GM12878 (cell line): ENCODE data around the gene AMTN. TPM values are rescaled to one million over a fixed set of nuclear protein-coding genes. Genes with fewer than 3 reads are reported as not detected.

Experiments used
- ATAC-seq: fragments of 200-7000 bp; cut with Tn5 transposase; 3 replicates; pipeline ENCODE4 v1.9.1; 2020; ENCODE audit warnings: mild to moderate bottlenecking, moderate library complexity
- BruUV-seq: library from RNA; stranded (reverse); fragments of 400-500 nt; replicated peaks from 2 replicates; lab custom pipeline; 2021; lab: Mats Ljungman, UMichigan
- CTCF ChIA-PET: fragments of 300-600 bp; sonication (Branson Sonifier 250); formaldehyde crosslinking; extraction: SDS; loops from one replicate; lab custom pipeline; 2021; ENCODE audit warnings: inconsistent platforms; lab: Yijun Ruan, JAX
- POLR2A ChIA-PET: fragments of 350-600 bp; formaldehyde crosslinking; extraction: SDS; loops from one replicate; lab custom pipeline; 2021; ENCODE audit warnings: inconsistent platforms; lab: Charles Lee
- RAD21 ChIA-PET: fragments of 300-600 bp; sonication (Branson Sonifier 250); formaldehyde crosslinking; loops from one replicate; lab custom pipeline; 2023; ENCODE audit warnings: antibody characterized with exemption; ENCODE audit not compliant: unreplicated experiment; lab: Charles Lee
- SMC1A ChIA-PET: fragments of 300-600 bp; sonication (Branson Sonifier 250); formaldehyde crosslinking; loops from one replicate; lab custom pipeline; 2023; ENCODE audit not compliant: unreplicated experiment, uncharacterized antibody; lab: Charles Lee
- DNase-seq: peaks from one replicate; pipeline ENCODE4 v3.0.0-alpha.2; 2011; ENCODE audit warnings: low read depth, low spot score
- FAIRE-seq: peaks from 3 replicates; lab custom pipeline; 2011; peaks lifted over from hg19 to GRCh38; lab: Jason Lieb, UNC
- H2AFZ ChIP-seq: 2 replicates; pipeline ENCODE4 v1.6.0; 2011; ENCODE audit warnings: low read depth, low read length, control low read depth; ENCODE audit not compliant: control insufficient read depth
- H3K27ac ChIP-seq: 2 replicates; pipeline ENCODE4 v1.5.1; 2011; ENCODE audit warnings: control low read depth; ENCODE audit not compliant: control insufficient read depth, insufficient read depth
- H3K27me3 ChIP-seq, 2 experiments: replicated peaks in 1 of 2; 2 replicates each; pipeline versions ENCODE4 v1.6.0 to v1.6.1; 2011; ENCODE audit warnings: low read length in 1 of 2; ENCODE audit not compliant: control insufficient read depth in 2 of 2, insufficient read depth in 2 of 2
- H3K36me3 ChIP-seq, 2 experiments: 2 replicates each; pipeline ENCODE4 v1.5.1; 2011; ENCODE audit warnings: low read length in 1 of 2; ENCODE audit not compliant: control insufficient read depth in 2 of 2, insufficient read depth in 2 of 2
- H3K4me1 ChIP-seq: 2 replicates; pipeline ENCODE4 v1.6.1; 2011; ENCODE audit warnings: mild to moderate bottlenecking, low read length, moderate library complexity, mixed read lengths; ENCODE audit not compliant: control insufficient read depth, insufficient read depth
- H3K4me2 ChIP-seq: 2 replicates; pipeline ENCODE4 v1.6.0; 2011; ENCODE audit warnings: control low read depth; ENCODE audit not compliant: control insufficient read depth, insufficient read depth
- H3K4me3 ChIP-seq: fragments of 200-600 bp; sonication (generic); 2 replicates; pipeline ENCODE4 v1.5.1; 2016
- H3K79me2 ChIP-seq: 2 replicates; pipeline ENCODE4 v1.6.0; 2011; ENCODE audit warnings: low read length; ENCODE audit not compliant: control insufficient read depth, insufficient read depth
- H3K9ac ChIP-seq: 2 replicates; pipeline ENCODE4 v1.8.0; 2011; ENCODE audit warnings: low read length, control low read depth, mixed read lengths; ENCODE audit not compliant: control insufficient read depth, insufficient read depth
- H3K9me3 ChIP-seq: replicated peaks from 3 replicates; pipeline ENCODE4 v1.5.1; 2011; ENCODE audit warnings: mild to moderate bottlenecking, low read length; ENCODE audit not compliant: control insufficient read depth, insufficient read depth
- H4K20me1 ChIP-seq: 2 replicates; pipeline ENCODE4 v1.6.0; 2011; ENCODE audit not compliant: control insufficient read depth, insufficient read depth
- BCL11A ChIP-seq: IDR thresholded peaks from 2 replicates; pipeline ENCODE4 v1.6.1; 2011; ENCODE audit warnings: low read depth, low read length
- BRCA1 ChIP-seq: IDR thresholded peaks from 2 replicates; pipeline ENCODE4 v1.6.1; 2011; ENCODE audit warnings: low read depth, low read length, improper control_type of control experiment
- CEBPZ ChIP-seq: fragments of 150-350 bp; IDR thresholded peaks from 2 replicates; pipeline ENCODE4 v1.6.1; 2016; ENCODE audit warnings: low read depth, low read length
- FOS ChIP-seq: IDR thresholded peaks from 3 replicates; pipeline ENCODE4 v1.6.1; 2011; ENCODE audit warnings: borderline replicate concordance; ENCODE audit not compliant: insufficient read length; ENCODE audit errors: extremely low read depth
- FOXM1 ChIP-seq: IDR thresholded peaks from 2 replicates; pipeline ENCODE4 v1.6.1; 2012; ENCODE audit warnings: low read depth, mild to moderate bottlenecking, inconsistent platforms, low read length, moderate library complexity
- LARP7 ChIP-seq: fragments of 450-650 bp; IDR thresholded peaks from 2 replicates; pipeline ENCODE4 v1.6.1; 2017; ENCODE audit warnings: mild to moderate bottlenecking
- MAX ChIP-seq: IDR thresholded peaks from 2 replicates; pipeline ENCODE4 v1.6.1; 2012; ENCODE audit warnings: low read depth, low read length, improper control_type of control experiment
- PML ChIP-seq: IDR thresholded peaks from 2 replicates; pipeline ENCODE4 v1.6.1; 2012; ENCODE audit warnings: low read length, inconsistent platforms
- RBBP5 ChIP-seq: fragments of 200-600 bp; sonication (generic); conservative IDR thresholded peaks from 2 replicates; pipeline ENCODE4 v1.6.1; 2016
- REST ChIP-seq: IDR thresholded peaks from 2 replicates; pipeline ENCODE4 v1.6.1; 2012; ENCODE audit warnings: mild to moderate bottlenecking, low read depth, low read length
- STAT3 ChIP-seq: IDR thresholded peaks from 2 replicates; pipeline ENCODE4 v1.6.1; 2011; ENCODE audit warnings: low read depth, low read length, improper control_type of control experiment
- WRNIP1 ChIP-seq: IDR thresholded peaks from 2 replicates; pipeline ENCODE4 v1.6.1; 2011; ENCODE audit warnings: low read depth, low read length, improper control_type of control experiment, borderline replicate concordance
- ZBTB40 ChIP-seq: fragments of 450-650 bp; IDR thresholded peaks from 2 replicates; pipeline ENCODE4 v1.6.1; 2016; ENCODE audit warnings: mild to moderate bottlenecking, moderate library complexity, borderline replicate concordance
- WGBS: methylation state at CpG from one replicate; pipeline ENCODE4 v1.1.6; 2016; ENCODE audit warnings: low lambda C conversion rate; ENCODE audit not compliant: insufficient replicate concordance, insufficient coverage; ENCODE audit errors: missing lambda C conversion rate; 5-methylcytosine and 5-hydroxymethylcytosine counted together
- in situ Hi-C: fragments of 300-500 bp; cut with MboI; formaldehyde crosslinking; loops from 9 replicates; pipeline ENCODE4 v1.14.3; 2018; ENCODE audit warnings: mixed read lengths
- intact Hi-C: fragments of 100-400 bp; cut with micrococcal nuclease; formaldehyde crosslinking; loops from one replicate; pipeline ENCODE4 v1.14.2; 2022; ENCODE audit not compliant: unreplicated experiment
- polyA plus RNA-seq, 11 experiments: library from polyadenylated mRNA; depleted of rRNA in 4 of 11; unstranded in 6 of 11; stranded (reverse) in 5 of 11; fragments of >200 nt; fragmentation: Nextera tagmentation in 4 of 11; fragmentation: Illumina TruSeq in 1 of 11; extraction: Ambion mirVana in 4 of 11; extraction: Trizol in 1 of 11; gene quantifications; 1 replicate in 1 of 11; 2 replicates in 10 of 11; pipeline versions ENCODE4 v1.2.1 to v1.2.3, GENCODE V29; 2011 to 2016; ENCODE audit warnings: inconsistent platforms in 2 of 11, missing spikeins in 2 of 11, low read depth in 1 of 11
- total RNA-seq, 4 experiments: library from RNA; depleted of rRNA in 3 of 4; stranded (reverse); fragments of >200 nt in 3 of 4; fragmentation: Illumina TruSeq in 1 of 4; extraction: Trizol in 1 of 4; gene quantifications; 2 replicates each; pipeline versions ENCODE4 v1.2.1 to v1.2.3, GENCODE V29; 2013 to 2021

Gene AMTN
- total and polyA plus RNA-seq, 10 of the 15 experiments (the other 5 are each of a cell fraction or from before 2014, with no cell fraction given): not detected

GRCh38 chr4:70508801-70509200 lies 9.6 kb upstream of the AMTN start:
- in situ Hi-C loops: loop anchor here (25.0 kb wide), 1 partner anchor 822 kb away; no protein-coding TSS in a partner anchor
- no peak overlapping the region for H3K4me2 ChIP-seq
- H4K20me1 ChIP-seq: no peaks in the 10 kb centered on the region
- no peaks in the 10 kb centered on the region for H3K79me2 ChIP-seq
- no peaks in the 10 kb centered on the region for H3K9me3 ChIP-seq
- no peak overlapping the region for H3K4me3 ChIP-seq
- ChIA-PET POLR2A (no interaction called here), SMC1A (no interaction called here), RAD21 (interaction anchor here (1.2 kb wide), 1 partner anchor 73 kb away, joined by 3 read pairs; no protein-coding TSS in a partner anchor), CTCF (interaction anchor here (7.2 kb wide), 1 partner anchor 193 kb away, joined by 80 read pairs; no protein-coding TSS in a partner anchor)
- no TSS peak for BruUV-seq
- DNase-seq (no peak), FAIRE-seq (no peak), ATAC-seq (no peak)
- no peak overlapping the region for H3K27ac ChIP-seq
- H3K4me1 ChIP-seq: no peaks in the 10 kb centered on the region
- WGBS: 0% methylated on average over 1 of the region's 1 CpG
- H2AFZ ChIP-seq: no peak overlapping the region
- intact Hi-C loops: loop anchor here (5.0 kb wide), 1 partner anchor 612 kb away; no protein-coding TSS in a partner anchor
- H3K9ac ChIP-seq: no peak overlapping the region
- no peaks in the 10 kb centered on the region for H3K27me3 ChIP-seq
- H3K36me3 ChIP-seq: no peaks in the 10 kb centered on the region
- TF ChIP-seq BRCA1 (no peak), PML (no peak), CEBPZ (no peak), LARP7 (no peak), STAT3 (no peak), ZBTB40 (no peak), BCL11A (no peak), FOS (no peak), REST (no peak), RBBP5 (no peak), WRNIP1 (no peak), FOXM1 (no peak), MAX (no peak)
